ENCODE data around the gene NRG3.

NRG3 gene

DNA sequence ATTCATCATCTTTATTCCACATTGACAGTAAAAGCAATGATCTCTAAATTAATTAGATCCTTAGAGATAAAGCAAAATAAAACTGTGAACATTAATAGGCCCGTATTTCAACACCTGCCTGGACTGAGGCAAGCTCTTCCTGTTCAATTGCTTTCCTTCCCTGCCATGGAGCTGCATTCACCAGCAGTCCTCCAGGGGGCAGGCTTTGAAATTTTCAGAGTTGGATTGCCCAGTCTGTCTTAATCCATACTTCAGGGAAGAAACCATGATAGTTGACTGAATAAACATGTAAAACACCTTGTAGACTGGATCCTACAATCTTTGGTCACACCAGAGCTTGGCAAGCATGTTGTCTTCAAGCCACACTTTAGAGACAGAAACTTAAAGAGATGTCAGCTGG lies 936.6 kb downstream of the NRG3 start:
- DNase-seq (ENCODE audit: low read depth): peak; percentile 10
- TF ChIP-seq, protein P1, sequence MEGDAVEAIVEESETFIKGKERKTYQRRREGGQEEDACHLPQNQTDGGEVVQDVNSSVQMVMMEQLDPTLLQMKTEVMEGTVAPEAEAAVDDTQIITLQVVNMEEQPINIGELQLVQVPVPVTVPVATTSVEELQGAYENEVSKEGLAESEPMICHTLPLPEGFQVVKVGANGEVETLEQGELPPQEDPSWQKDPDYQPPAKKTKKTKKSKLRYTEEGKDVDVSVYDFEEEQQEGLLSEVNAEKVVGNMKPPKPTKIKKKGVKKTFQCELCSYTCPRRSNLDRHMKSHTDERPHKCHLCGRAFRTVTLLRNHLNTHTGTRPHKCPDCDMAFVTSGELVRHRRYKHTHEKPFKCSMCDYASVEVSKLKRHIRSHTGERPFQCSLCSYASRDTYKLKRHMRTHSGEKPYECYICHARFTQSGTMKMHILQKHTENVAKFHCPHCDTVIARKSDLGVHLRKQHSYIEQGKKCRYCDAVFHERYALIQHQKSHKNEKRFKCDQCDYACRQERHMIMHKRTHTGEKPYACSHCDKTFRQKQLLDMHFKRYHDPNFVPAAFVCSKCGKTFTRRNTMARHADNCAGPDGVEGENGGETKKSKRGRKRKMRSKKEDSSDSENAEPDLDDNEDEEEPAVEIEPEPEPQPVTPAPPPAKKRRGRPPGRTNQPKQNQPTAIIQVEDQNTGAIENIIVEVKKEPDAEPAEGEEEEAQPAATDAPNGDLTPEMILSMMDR (conservative IDR thresholded peaks at IDR 0.05; ENCODE audit: low read depth, low read length): peak; percentile 42
- no peak overlapping the region for H3K4me3 ChIP-seq (ENCODE audit: low read depth, low read length)

DNA sequence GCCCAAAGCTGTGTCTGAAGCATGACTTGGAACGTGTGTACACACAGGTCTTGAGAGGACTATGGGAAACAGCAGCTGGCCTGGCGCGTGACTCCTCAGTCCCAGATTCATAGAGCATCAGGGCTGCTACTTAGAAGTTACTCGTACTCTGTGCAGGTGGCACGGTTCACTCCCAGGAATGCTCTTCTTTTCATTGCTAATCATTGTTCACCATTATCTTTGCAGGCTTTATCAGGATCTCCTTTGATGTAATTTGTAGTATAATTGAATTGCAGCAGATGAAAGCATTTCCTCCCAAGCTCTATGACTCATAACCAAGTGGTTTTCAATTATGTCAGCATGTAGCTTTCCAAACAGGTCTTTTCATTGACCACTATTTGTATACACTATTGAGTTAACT lies 938.9 kb downstream of the NRG3 start:
- peak; percentile 10 for DNase-seq (ENCODE audit: low read depth)
- TF ChIP-seq, protein P1 (conservative IDR thresholded peaks at IDR 0.05; ENCODE audit: low read depth, low read length): no peak
- H3K4me3 ChIP-seq (ENCODE audit: low read depth, low read length): no peak overlapping the region

GRCh38 chr10:82814635-82815034 lies 939.6 kb downstream of the NRG3 start:
- H3K4me3 ChIP-seq (ENCODE audit: low read depth, low read length): no peak overlapping the region
- TF ChIP-seq, protein P1 (conservative IDR thresholded peaks at IDR 0.05; ENCODE audit: low read depth, low read length): no peak
- peak; percentile 2 for DNase-seq (ENCODE audit: low read depth)

GRCh38 chr10:82815680-82816079 lies 940.7 kb downstream of the NRG3 start:
- H3K4me3 ChIP-seq (ENCODE audit: low read depth, low read length): no peak overlapping the region
- TF ChIP-seq, protein P1 (conservative IDR thresholded peaks at IDR 0.05; ENCODE audit: low read depth, low read length): no peak
- no peak for DNase-seq (ENCODE audit: low read depth)

DNA sequence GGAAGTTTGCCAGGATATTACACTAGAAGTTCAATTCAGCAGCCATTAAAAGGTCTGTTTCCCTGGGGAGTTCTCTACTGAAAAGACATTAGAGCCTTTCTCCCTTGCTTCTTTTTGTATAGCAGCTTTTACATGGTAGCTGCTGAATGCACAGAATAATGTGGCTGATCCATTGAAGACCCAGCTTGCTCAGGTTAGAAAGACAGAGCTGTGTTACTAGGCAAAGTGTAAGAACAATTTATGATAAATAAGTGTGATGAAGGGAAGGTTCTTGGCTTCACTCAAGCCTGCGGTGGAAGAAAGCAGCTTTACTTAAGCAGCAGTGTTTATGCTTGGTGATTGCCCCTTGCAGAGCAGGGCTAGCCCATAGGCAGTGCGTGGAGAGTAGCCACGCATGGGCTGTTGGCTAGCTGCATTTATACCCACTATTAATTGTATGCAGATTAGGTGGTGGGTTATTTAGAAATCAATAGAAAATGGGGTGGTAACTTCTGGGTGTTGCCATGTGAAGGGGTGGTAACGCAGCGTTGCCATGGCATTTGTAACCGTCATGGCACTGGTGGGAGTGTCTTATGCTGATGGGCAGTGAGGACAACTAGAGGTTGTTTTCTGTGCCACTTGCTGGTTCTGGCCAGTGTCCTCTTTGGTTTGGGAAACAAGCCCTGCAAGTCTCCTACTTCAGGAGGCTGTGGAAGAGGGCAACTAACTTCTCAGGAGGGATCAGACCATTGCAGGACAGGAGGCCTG lies 942.9 kb downstream of the NRG3 start:
- no peak overlapping the region for H3K4me3 ChIP-seq (ENCODE audit: low read depth, low read length)
- TF ChIP-seq, protein P1 (conservative IDR thresholded peaks at IDR 0.05; ENCODE audit: low read depth, low read length): no peak
- DNase-seq (ENCODE audit: low read depth): no peak

DNA sequence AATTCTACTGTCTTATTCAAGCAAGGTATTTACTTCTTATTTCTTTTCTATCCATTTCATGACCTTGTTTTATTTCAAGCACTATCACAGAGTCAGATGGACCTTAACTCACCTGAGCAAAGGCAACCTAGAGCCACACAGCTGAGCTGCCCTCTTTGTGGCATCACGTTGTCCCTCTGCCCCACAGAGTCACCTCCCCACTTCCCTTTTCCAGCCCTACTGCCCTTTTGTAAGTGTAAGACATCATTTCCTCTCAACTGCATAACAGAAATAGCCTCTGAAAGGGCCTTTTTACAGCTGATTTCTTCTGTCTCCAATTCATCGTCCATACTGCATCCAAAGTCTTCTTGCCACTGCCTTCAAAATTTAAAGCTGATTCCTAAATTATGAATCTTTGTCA lies 946.0 kb downstream of the NRG3 start:
- H3K4me3 ChIP-seq (ENCODE audit: low read depth, low read length): no peak overlapping the region
- no peak for DNase-seq (ENCODE audit: low read depth)
- TF ChIP-seq, protein P1 (conservative IDR thresholded peaks at IDR 0.05; ENCODE audit: low read depth, low read length): no peak

DNA sequence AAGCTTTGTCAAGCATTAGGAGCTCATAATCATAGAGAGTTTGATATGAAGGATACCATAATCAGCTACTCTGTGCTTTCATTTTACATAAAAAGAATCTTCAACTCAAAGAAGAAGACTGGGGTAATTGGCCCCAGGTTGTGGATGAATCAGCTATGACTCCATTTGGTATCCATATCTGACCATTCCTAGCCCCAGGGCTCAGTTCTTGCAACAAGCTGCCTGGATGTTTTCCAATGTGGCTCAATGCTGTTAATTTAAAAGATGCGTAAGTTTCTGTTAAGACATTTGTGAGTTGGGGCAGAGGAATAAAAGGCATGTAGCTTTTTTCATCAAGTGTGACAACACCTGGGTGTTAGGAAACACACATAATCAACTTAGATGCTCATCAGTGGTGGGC lies 951.1 kb downstream of the NRG3 start:
- TF ChIP-seq, protein P1 (conservative IDR thresholded peaks at IDR 0.05; ENCODE audit: low read depth, low read length): no peak
- no peak for DNase-seq (ENCODE audit: low read depth)
- H3K4me3 ChIP-seq (ENCODE audit: low read depth, low read length): no peak overlapping the region

Measured in choroid plexus epithelial cell (primary cell).